Calu3 (cell line): ENCODE measurements around the gene PSD. TPM values are rescaled to one million over a fixed set of nuclear protein-coding genes. Genes with fewer than 3 reads are reported as not detected.

Experiments used
- BruUV-seq: library from RNA; stranded (reverse); fragments of 400-500 nt; replicated peaks from 2 replicates; lab custom pipeline; 2021; lab: Mats Ljungman, UMichigan
- CTCF ChIA-PET: fragments of 300-600 bp; sonication (Branson Sonifier 250); formaldehyde crosslinking; loops from one replicate; lab custom pipeline; 2022; ENCODE audit warnings: antibody characterized with exemption; lab: Charles Lee
- DNase-seq: peaks from one replicate; pipeline ENCODE4 v3.0.0; 2022
- H3K27ac Mint-ChIP-seq: one replicate; pipeline ENCODE4 v1.8.0; 2022; ENCODE audit warnings: mixed read lengths; ENCODE audit not compliant: unreplicated experiment
- H3K27me3 Mint-ChIP-seq: one replicate; pipeline ENCODE4 v1.8.0; 2022; ENCODE audit warnings: mixed read lengths; ENCODE audit not compliant: unreplicated experiment
- H3K36me3 Mint-ChIP-seq: one replicate; pipeline ENCODE4 v1.8.0; 2022; ENCODE audit warnings: mild to moderate bottlenecking, moderate library complexity, mixed read lengths; ENCODE audit not compliant: insufficient read depth, unreplicated experiment
- H3K4me1 Mint-ChIP-seq: one replicate; pipeline ENCODE4 v1.8.0; 2022; ENCODE audit warnings: mild to moderate bottlenecking, low read depth, mixed read lengths; ENCODE audit not compliant: unreplicated experiment
- H3K4me3 Mint-ChIP-seq: one replicate; pipeline ENCODE4 v1.8.0; 2022; ENCODE audit warnings: mild to moderate bottlenecking, low read depth, moderate library complexity, mixed read lengths; ENCODE audit not compliant: unreplicated experiment
- H3K9me3 Mint-ChIP-seq: one replicate; pipeline ENCODE4 v1.8.0; 2022; ENCODE audit warnings: low read depth, mixed read lengths; ENCODE audit not compliant: unreplicated experiment
- CTCF ChIP-seq: fragments of 200-600 bp; IDR thresholded peaks from one replicate; pipeline ENCODE4 v1.8.0; 2022; ENCODE audit warnings: antibody characterized with exemption; ENCODE audit not compliant: unreplicated experiment
- intact Hi-C: fragments of 100-400 bp; cut with micrococcal nuclease; formaldehyde crosslinking; loops from one replicate; pipeline ENCODE4 v1.10.0; 2022; ENCODE audit not compliant: unreplicated experiment
- total RNA-seq: library from RNA; stranded (reverse); gene quantifications from 2 replicates; pipeline ENCODE4 v1.2.3, GENCODE V29; 2022

The PSD gene
- total RNA-seq, 1 experiment from 2014 or later = 0.35 TPM

- H3K4me1 Mint-ChIP-seq = peaks cover 11% of the 10 kb centered on the region
- intact Hi-C loops = no loop called here
- no peaks in the 10 kb centered on the region for H3K27me3 Mint-ChIP-seq
- TSS peak; percentile 80 for BruUV-seq
- H3K4me3 Mint-ChIP-seq = peak overlapping the region; percentile 90
- H3K27ac Mint-ChIP-seq = peak overlapping the region; percentile 88
- no peak for DNase-seq
- CTCF ChIA-PET = interaction anchor here (0.8 to 3.3 kb wide), 4 partner anchors 9 to 169 kb away, joined by 3 to 18 read pairs (median 5); partner anchors contain the start of genes ELOVL3 and FBXL15
- no peak for TF ChIP-seq CTCF
- H3K9me3 Mint-ChIP-seq = no peaks in the 10 kb centered on the region
- peaks cover 47% of the 10 kb centered on the region for H3K36me3 Mint-ChIP-seq
These were observed 23.7 kb downstream of the PSD start for GRCh38 chr10:102394801-102395399.

- peaks cover 16% of the 10 kb centered on the region for H3K4me1 Mint-ChIP-seq
- CTCF ChIA-PET = interaction anchor here (0.6 to 3.3 kb wide), 5 partner anchors 9 to 168 kb away, joined by 3 to 18 read pairs (median 7); partner anchors contain the start of genes ELOVL3 and FBXL15
These were observed 24.3 kb downstream of the PSD start for GRCh38 chr10:102394079-102394800.

GRCh38 chr10:102393411-102394078 lies 25.0 kb downstream of the PSD start:
- intact Hi-C loops = no loop called here
- peaks cover 16% of the 10 kb centered on the region for H3K4me1 Mint-ChIP-seq
- no peaks in the 10 kb centered on the region for H3K9me3 Mint-ChIP-seq
- peaks cover 36% of the 10 kb centered on the region for H3K36me3 Mint-ChIP-seq
- H3K4me3 Mint-ChIP-seq = peak overlapping the region; percentile 90
- CTCF ChIA-PET = interaction anchor here (0.9 to 3.3 kb wide), 3 partner anchors 10 to 168 kb away, joined by 3 to 18 read pairs (median 3); partner anchors contain the start of genes ELOVL3 and FBXL15
- no peak for DNase-seq
- peak; percentile 78 for TF ChIP-seq CTCF
- no peaks in the 10 kb centered on the region for H3K27me3 Mint-ChIP-seq
- TSS peak; percentile 80 for BruUV-seq
- H3K27ac Mint-ChIP-seq = peak overlapping the region; percentile 88

More at GRCh38 chr10:102394079-102394800, 24.3 kb downstream of the PSD start:
- Mint-ChIP-seq H3K9me3 (no peaks in the 10 kb centered on the region), H3K36me3 (peaks cover 41% of the 10 kb centered on the region), H3K4me3 (peak overlapping the region; percentile 90), H3K27me3 (no peaks in the 10 kb centered on the region), H3K27ac (peak overlapping the region; percentile 88)
- peak; percentile 94 for DNase-seq
- TF ChIP-seq CTCF = peak; percentile 23
- intact Hi-C loops = no loop called here
- BruUV-seq = no TSS peak

GRCh38 chr10:102392306-102392705 lies 26.3 kb downstream of the PSD start:
- Mint-ChIP-seq H3K36me3 (peaks cover 30% of the 10 kb centered on the region), H3K27ac (no peak overlapping the region), H3K9me3 (no peaks in the 10 kb centered on the region), H3K27me3 (no peaks in the 10 kb centered on the region), H3K4me1 (peaks cover 16% of the 10 kb centered on the region), H3K4me3 (no peak overlapping the region)
- no peak for TF ChIP-seq CTCF
- CTCF ChIA-PET = no interaction called here
- intact Hi-C loops = no loop called here
- BruUV-seq = no TSS peak
- DNase-seq = no peak
